PC-9 (cell line): ENCODE data around the gene ABCA2.

ENCODE experiments used
- EZH2 ChIP-seq: fragments of 200-600 bp; sonication (generic); IDR thresholded peaks from 2 replicates; pipeline ENCODE4 v1.8.0; 2017; ENCODE audit warnings: antibody characterized with exemption, low read depth
- TF ChIP-seq, protein P1 (sequence below): fragments of 200-600 bp; sonication (generic); conservative IDR thresholded peaks from 2 replicates; pipeline ENCODE4 v1.6.1; 2017; ENCODE audit warnings: mixed run types, antibody characterized with exemption, mild to moderate bottlenecking, moderate library complexity

DNA sequence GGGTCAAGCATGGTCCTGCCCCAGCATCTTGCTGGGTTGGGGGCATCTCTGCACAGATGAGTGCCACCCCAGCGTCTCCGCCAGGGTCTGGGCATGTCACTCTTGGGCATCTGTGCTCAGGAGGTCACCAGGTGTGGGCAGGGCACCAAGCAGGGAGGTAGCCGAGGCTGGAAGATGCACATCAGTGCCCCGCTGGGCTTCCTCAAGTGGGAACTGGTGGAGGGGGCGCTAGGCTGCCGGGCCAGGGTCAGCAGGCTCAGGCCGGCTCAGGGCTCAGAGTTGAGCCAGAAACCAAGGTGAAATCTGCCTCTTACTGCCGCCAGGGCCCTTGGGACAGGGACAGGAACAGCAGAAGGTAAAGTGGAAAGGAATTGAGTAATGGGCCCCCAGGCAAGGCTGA, 7.9 kb upstream of the ABCA2 start:
- TF ChIP-seq, protein P1, sequence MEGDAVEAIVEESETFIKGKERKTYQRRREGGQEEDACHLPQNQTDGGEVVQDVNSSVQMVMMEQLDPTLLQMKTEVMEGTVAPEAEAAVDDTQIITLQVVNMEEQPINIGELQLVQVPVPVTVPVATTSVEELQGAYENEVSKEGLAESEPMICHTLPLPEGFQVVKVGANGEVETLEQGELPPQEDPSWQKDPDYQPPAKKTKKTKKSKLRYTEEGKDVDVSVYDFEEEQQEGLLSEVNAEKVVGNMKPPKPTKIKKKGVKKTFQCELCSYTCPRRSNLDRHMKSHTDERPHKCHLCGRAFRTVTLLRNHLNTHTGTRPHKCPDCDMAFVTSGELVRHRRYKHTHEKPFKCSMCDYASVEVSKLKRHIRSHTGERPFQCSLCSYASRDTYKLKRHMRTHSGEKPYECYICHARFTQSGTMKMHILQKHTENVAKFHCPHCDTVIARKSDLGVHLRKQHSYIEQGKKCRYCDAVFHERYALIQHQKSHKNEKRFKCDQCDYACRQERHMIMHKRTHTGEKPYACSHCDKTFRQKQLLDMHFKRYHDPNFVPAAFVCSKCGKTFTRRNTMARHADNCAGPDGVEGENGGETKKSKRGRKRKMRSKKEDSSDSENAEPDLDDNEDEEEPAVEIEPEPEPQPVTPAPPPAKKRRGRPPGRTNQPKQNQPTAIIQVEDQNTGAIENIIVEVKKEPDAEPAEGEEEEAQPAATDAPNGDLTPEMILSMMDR = no peak
- no peak for TF ChIP-seq EZH2
